ENCODE data around the gene TEX30. TPM values are rescaled to one million over a fixed set of nuclear protein-coding genes. Genes with fewer than 3 reads are reported as not detected.

Gene TEX30
- total RNA-seq, 4 donors from 2014 or later: 6.5 to 10.0 (median 7.9) TPM

DNA sequence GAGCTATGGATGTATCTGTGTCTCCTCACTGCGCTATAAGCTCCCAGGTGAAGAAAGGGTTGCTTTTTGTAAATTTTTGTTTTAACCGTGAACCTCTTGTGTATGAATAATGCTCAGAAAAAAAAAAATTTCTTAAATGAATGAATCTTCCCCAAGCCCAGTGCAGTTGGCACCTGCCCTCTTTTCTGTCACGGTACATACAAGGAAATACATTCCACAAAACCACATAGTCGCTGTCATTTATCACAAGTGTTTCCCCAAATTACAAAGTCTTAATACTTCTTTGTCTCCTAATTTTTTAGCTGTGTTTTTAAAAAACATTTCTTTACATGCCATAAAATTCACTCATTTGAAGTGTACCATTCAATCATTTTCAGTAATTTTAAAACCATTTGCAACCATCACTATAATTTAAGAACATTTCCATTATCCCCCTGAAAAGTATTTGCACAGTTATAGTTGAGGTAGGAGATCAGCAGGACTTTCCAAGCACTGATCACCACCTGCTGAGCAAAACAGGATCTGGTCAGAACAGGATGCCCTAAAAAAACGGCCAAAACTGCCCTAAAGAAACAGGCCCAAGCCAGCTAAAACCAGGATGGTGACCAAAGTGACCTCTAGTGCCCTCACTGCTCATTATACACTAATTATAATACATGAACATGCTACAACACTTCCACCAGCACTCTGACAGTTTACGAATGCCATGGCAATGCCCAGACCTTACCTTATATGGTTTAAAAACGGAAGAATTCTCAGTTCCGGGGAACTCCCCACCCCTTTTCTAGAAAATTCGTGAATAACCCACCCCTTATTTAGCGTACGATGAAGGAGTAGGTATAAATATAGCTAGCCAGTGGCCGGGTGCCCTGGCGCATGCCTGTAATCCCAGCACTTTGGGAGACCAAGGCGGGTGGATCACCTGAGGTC, 1.3 kb upstream of the TEX30 start:
- no peak overlapping the region for H3K4me3 ChIP-seq (ENCODE audit: low read depth, poor library complexity, severe bottlenecking)
- TF ChIP-seq, protein P1, sequence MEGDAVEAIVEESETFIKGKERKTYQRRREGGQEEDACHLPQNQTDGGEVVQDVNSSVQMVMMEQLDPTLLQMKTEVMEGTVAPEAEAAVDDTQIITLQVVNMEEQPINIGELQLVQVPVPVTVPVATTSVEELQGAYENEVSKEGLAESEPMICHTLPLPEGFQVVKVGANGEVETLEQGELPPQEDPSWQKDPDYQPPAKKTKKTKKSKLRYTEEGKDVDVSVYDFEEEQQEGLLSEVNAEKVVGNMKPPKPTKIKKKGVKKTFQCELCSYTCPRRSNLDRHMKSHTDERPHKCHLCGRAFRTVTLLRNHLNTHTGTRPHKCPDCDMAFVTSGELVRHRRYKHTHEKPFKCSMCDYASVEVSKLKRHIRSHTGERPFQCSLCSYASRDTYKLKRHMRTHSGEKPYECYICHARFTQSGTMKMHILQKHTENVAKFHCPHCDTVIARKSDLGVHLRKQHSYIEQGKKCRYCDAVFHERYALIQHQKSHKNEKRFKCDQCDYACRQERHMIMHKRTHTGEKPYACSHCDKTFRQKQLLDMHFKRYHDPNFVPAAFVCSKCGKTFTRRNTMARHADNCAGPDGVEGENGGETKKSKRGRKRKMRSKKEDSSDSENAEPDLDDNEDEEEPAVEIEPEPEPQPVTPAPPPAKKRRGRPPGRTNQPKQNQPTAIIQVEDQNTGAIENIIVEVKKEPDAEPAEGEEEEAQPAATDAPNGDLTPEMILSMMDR (IDR thresholded peaks at IDR 0.05): no peak
- TF ChIP-seq POLR2A (IDR thresholded peaks at IDR 0.05): no peak
- WGBS, 2 donors: 84 to 85% methylated on average over 14 of the region's 14 CpGs
- intact Hi-C loops (cut with DNase I; ENCODE audit: low total_unique reads): no loop called here
- DNase-seq (ENCODE audit: low spot score in 2 of 2): no peak

DNA sequence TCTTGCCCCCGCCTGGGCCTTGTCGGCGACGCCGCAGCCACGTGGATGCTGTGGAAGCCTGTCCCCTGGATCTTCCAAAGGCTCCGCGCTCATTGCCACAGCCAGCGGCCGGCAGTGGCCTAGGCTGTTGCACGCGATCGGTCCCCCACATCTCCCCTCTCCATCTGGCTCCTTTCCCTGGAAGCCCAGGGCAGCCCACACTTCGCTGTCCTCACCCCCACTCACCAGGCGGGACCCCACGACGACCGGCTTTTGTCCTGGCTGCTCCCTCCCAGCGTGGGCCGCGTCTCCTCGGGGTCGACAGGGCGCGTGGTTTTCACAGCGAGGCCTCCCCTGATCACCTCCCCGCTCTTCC, 605 bp upstream of the TEX30 start:
- 78 to 88% methylated on average over 27 of the region's 27 CpGs for WGBS, 2 donors
- TF ChIP-seq, protein P1 (IDR thresholded peaks at IDR 0.05): no peak
- TF ChIP-seq POLR2A (IDR thresholded peaks at IDR 0.05): no peak
- intact Hi-C loops (cut with DNase I; ENCODE audit: low total_unique reads): no loop called here
- H3K4me3 ChIP-seq (ENCODE audit: low read depth, poor library complexity, severe bottlenecking): no peak overlapping the region
- DNase-seq (ENCODE audit: low spot score in 2 of 2): peak; percentile 16 to 84

- TF ChIP-seq POLR2A (IDR thresholded peaks at IDR 0.05): no peak
- TF ChIP-seq, protein P1 (IDR thresholded peaks at IDR 0.05): no peak
- no peak overlapping the region for H3K4me3 ChIP-seq (ENCODE audit: low read depth, poor library complexity, severe bottlenecking)
- intact Hi-C loops (cut with DNase I; ENCODE audit: low total_unique reads): no loop called here
- no peak for DNase-seq (ENCODE audit: low spot score in 2 of 2)
- WGBS, 2 donors: 90 to 92% methylated on average over 16 of the region's 16 CpGs
Measured at GRCh38 chr13:102772042-102772425, 1.6 kb downstream of the TEX30 start.

GRCh38 chr13:102771298-102772041, 2.1 kb downstream of the TEX30 start:
- DNase-seq (ENCODE audit: low spot score in 2 of 2): no peak
- intact Hi-C loops (cut with DNase I; ENCODE audit: low total_unique reads): no loop called here
- TF ChIP-seq POLR2A (IDR thresholded peaks at IDR 0.05): no peak
- H3K4me3 ChIP-seq (ENCODE audit: low read depth, poor library complexity, severe bottlenecking): no peak overlapping the region
- 86 to 87% methylated on average over 6 of the region's 6 CpGs for WGBS, 2 donors

- no peak overlapping the region for H3K4me3 ChIP-seq (ENCODE audit: low read depth, poor library complexity, severe bottlenecking)
- WGBS, 2 donors: 88 to 90% methylated on average over 2 of the region's 2 CpGs
- TF ChIP-seq, protein P1 (IDR thresholded peaks at IDR 0.05): no peak
- no peak for TF ChIP-seq POLR2A (IDR thresholded peaks at IDR 0.05)
- DNase-seq (ENCODE audit: low spot score in 2 of 2): no peak
- intact Hi-C loops (cut with DNase I; ENCODE audit: low total_unique reads): no loop called here
Measured at GRCh38 chr13:102770435-102770834, 3.2 kb downstream of the TEX30 start.

DNA sequence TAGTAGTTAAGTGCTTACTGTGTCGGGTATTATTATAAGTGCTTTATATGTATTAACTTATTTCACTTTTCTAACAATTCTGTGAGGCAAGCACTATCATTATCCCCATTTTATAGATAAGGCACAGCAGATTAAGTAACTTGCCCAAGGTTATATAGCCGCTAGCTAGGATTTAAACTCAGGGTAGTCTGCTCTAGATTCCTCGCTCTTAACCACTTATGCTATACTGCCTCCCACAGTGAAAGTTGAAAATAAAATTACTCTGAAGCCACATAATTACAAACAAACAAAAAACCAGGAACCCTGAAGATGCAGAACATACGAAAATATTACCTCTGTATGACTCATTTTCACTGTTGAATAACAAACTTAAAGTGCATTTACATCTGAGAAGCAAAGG, 3.9 kb downstream of the TEX30 start:
- no peak for TF ChIP-seq POLR2A (IDR thresholded peaks at IDR 0.05)
- TF ChIP-seq, protein P1 (IDR thresholded peaks at IDR 0.05): no peak
- DNase-seq (ENCODE audit: low spot score in 2 of 2): no peak
- intact Hi-C loops (cut with DNase I; ENCODE audit: low total_unique reads): no loop called here
- WGBS, 2 donors: 66 to 70% methylated on average over 4 of the region's 4 CpGs
- H3K4me3 ChIP-seq (ENCODE audit: low read depth, poor library complexity, severe bottlenecking): no peak overlapping the region

Measured in lower leg skin (tissue), 4 donors.